Sigmoid colon (tissue), 7 donors: ENCODE results near the gene LCMT1. TPM values are rescaled to one million over a fixed set of nuclear protein-coding genes. Genes with fewer than 3 reads are reported as not detected.
A peak's percentile ranks its signal among the peaks of the same experiment; 100 is the strongest.

ENCODE experiments used
- DNase-seq: peaks from one replicate; pipeline ENCODE4 v3.0.0-alpha.2; 2019
- H3K27ac ChIP-seq, 4 donors: fragments of 200-600 bp; sonication (generic); one replicate each; pipeline ENCODE4 v1.5.1; 2016 to 2019; ENCODE audit warnings: mild to moderate bottlenecking in 1 of 4
- H3K27me3 ChIP-seq, 3 donors: fragments of 200-600 bp; sonication (generic); one replicate each; pipeline ENCODE4 v1.5.1; 2019; ENCODE audit warnings: mild to moderate bottlenecking in 1 of 3
- H3K36me3 ChIP-seq, 4 donors: fragments of 200-600 bp; sonication (generic); one replicate each; pipeline ENCODE4 v1.5.1; 2016 to 2019
- H3K4me1 ChIP-seq, 4 donors: fragments of 200-600 bp; sonication (generic); one replicate each; pipeline ENCODE4 v1.5.1; 2017 to 2019
- H3K4me3 ChIP-seq, 4 donors: fragments of 200-600 bp; sonication (generic); one replicate each; pipeline ENCODE4 v1.5.1; 2017 to 2019; ENCODE audit warnings: mild to moderate bottlenecking in 2 of 4, moderate library complexity in 1 of 4
- H3K9me3 ChIP-seq, 4 donors: fragments of 200-600 bp in 3 of 4; sonication (generic) in 3 of 4; one replicate each; pipeline versions ENCODE4 v1.5.1 to v1.6.1; 2013 to 2019
- CTCF ChIP-seq, 4 experiments: fragments of 450-650 bp in 3 of 4; fragments of 200-600 bp in 1 of 4; IDR thresholded peaks; one replicate each; pipeline ENCODE4 v1.5.1; 2016 to 2019; ENCODE audit warnings: antibody characterized with exemption in 4 of 4, mild to moderate bottlenecking in 3 of 4, moderate library complexity in 2 of 4
- EP300 ChIP-seq, 4 donors: sonication (generic); formaldehyde crosslinking; IDR thresholded peaks; one replicate each; pipeline ENCODE4 v1.6.1; 2017; ENCODE audit warnings: antibody characterized with exemption in 4 of 4
- POLR2A ChIP-seq, 2 donors: fragments of 450-650 bp; IDR thresholded peaks; one replicate each; pipeline ENCODE4 v1.6.1; 2016; ENCODE audit warnings: antibody characterized with exemption in 2 of 2, mild to moderate bottlenecking in 2 of 2, moderate library complexity in 2 of 2
- POLR2AphosphoS5 ChIP-seq, 4 donors: sonication (generic); formaldehyde crosslinking; IDR thresholded peaks; one replicate each; pipeline ENCODE4 v1.6.1; 2017; ENCODE audit warnings: antibody characterized with exemption in 4 of 4
- WGBS, 2 donors: extraction: QIAGEN DNeasy Blood & Tissue Kit; methylation state at CpG; one replicate each; pipeline ENCODE4 v1.1.7; 2013; 5-methylcytosine and 5-hydroxymethylcytosine counted together
- intact Hi-C: fragments of 100-400 bp; cut with DNase I; formaldehyde crosslinking; loops from one replicate; pipeline ENCODE4 v1.15.1; 2023
- polyA plus RNA-seq, 3 donors: library from polyadenylated mRNA; stranded (reverse); fragments of 200-250 nt; gene quantifications; one replicate each; pipeline ENCODE4 v1.2.3, GENCODE V29; 2013
- total RNA-seq, 4 donors: library from RNA; depleted of rRNA; stranded (reverse); fragments of >200 nt; gene quantifications; one replicate each; pipeline ENCODE4 v1.1.0, GENCODE V29; 2016
- donor health status: healthy with polysubstance abuse.
- donor health status: Bipolar disorder and iron deficiency.
- donor health status: healthy.

Gene LCMT1
- total and polyA plus RNA-seq, 7 donors: 27.0 to 61.5 (median 43.5) TPM

DNA sequence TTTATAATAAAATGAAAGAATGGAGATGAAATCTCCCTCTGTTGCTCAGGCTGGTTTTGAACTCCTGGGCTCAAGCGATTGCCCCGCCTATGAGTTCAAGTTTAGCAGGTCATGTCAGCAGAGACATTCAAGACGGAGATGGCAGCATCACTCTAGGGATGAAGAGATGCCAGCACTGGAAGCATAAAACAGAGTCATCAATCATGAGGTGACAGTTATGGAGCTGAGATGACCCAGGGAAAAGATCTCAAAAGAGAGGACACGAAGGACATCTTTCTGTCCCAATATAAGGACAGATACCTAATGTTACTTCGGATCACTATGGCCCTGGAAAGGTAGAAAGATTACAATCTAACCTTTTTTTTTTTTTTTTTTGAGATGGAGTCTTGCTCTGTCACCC lies 11.0 kb upstream of the LCMT1 start:
- Histone ChIP-seq H3K27me3 (no peaks in the 10 kb centered on the region), H3K27ac (no peak overlapping the region), H3K36me3 (no peaks in the 10 kb centered on the region), H3K4me1 (no peaks in the 10 kb centered on the region), H3K4me3 (no peak overlapping the region), H3K9me3 (no peaks in the 10 kb centered on the region)
- WGBS, 2 donors: 76 to 82% methylated on average over 5 of the region's 5 CpGs
- intact Hi-C loops: no loop called here
- DNase-seq: no peak
- TF ChIP-seq EP300 (IDR thresholded peaks at IDR 0.05) (no peak), CTCF (IDR thresholded peaks at IDR 0.05) (no peak), POLR2A (IDR thresholded peaks at IDR 0.05) (no peak), POLR2AphosphoS5 (IDR thresholded peaks at IDR 0.05) (no peak)

- DNase-seq: peak; percentile 98
- H3K9me3 ChIP-seq: no peaks in the 10 kb centered on the region
- intact Hi-C loops: loop anchor here (2.0 to 5.0 kb wide), 3 partner anchors 40 to 75 kb away; no protein-coding TSS in a partner anchor
These were observed 4.7 kb upstream of the LCMT1 start for GRCh38 chr16:25106567-25107465.

GRCh38 chr16:25107466-25107792 lies 4.1 kb upstream of the LCMT1 start:
- no peaks in the 10 kb centered on the region for H3K9me3 ChIP-seq
- TF ChIP-seq CTCF (IDR thresholded peaks at IDR 0.05) (no peak), POLR2AphosphoS5 (IDR thresholded peaks at IDR 0.05) (no peak), EP300 (IDR thresholded peaks at IDR 0.05) (no peak), POLR2A (IDR thresholded peaks at IDR 0.05) (no peak)
- peak overlapping the region; percentile 83 to 95 (median 90) for H3K27ac ChIP-seq
- H3K4me1 ChIP-seq: peaks cover 0 to 47% (median 37%) of the 10 kb centered on the region in 4 donors
- WGBS, 2 donors: 49 to 61% methylated on average over 7 of the region's 7 CpGs
- no peaks in the 10 kb centered on the region for H3K27me3 ChIP-seq
- no peak for DNase-seq
- no peaks in the 10 kb centered on the region for H3K36me3 ChIP-seq
- H3K4me3 ChIP-seq: peak overlapping the region; percentile 59 to 89 (median 88)
- intact Hi-C loops: loop anchor here (2.0 to 5.0 kb wide), 3 partner anchors 41 to 75 kb away; no protein-coding TSS in a partner anchor

More at GRCh38 chr16:25106567-25107465, 4.7 kb upstream of the LCMT1 start:
- peak overlapping the region; percentile 59 to 89 (median 88) for H3K4me3 ChIP-seq
- peak overlapping the region; percentile 83 to 95 (median 90) for H3K27ac ChIP-seq
- H3K4me1 ChIP-seq: peaks cover 0 to 41% (median 33%) of the 10 kb centered on the region in 4 donors
- no peaks in the 10 kb centered on the region for H3K36me3 ChIP-seq
- TF ChIP-seq EP300 (IDR thresholded peaks at IDR 0.05): no peak
- peak; percentile 60 to 76 for TF ChIP-seq POLR2A (IDR thresholded peaks at IDR 0.05)
- TF ChIP-seq CTCF (IDR thresholded peaks at IDR 0.05): peak in 1 of 4 experiments; percentile 15
- TF ChIP-seq POLR2AphosphoS5 (IDR thresholded peaks at IDR 0.05): peak; percentile 73 to 92 (median 91)
- H3K27me3 ChIP-seq: no peaks in the 10 kb centered on the region
- WGBS, 2 donors: 0 to 1% methylated on average over 63 of the region's 63 CpGs

DNA sequence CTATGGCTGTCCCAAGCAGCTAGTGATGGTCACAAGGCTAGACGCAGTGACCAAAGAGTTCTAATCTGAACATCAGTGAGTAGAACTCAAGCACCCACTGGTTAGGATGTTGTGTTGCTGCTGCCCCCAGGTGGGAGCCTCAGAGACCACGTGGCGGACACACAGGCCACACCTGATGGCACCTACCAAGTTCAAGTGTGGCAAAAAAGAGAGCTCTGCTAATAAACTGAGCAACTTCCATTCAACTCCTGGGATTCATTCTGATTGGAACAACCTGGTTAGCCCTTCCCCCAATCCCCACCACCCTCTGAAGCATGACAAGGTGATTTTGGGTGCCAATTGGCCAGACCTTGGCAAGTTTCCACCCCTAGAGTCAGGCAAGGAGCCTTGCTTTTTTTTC lies 3.5 kb upstream of the LCMT1 start:
- no peaks in the 10 kb centered on the region for H3K27me3 ChIP-seq
- H3K9me3 ChIP-seq: no peaks in the 10 kb centered on the region
- 70 to 90% methylated on average over 3 of the region's 3 CpGs for WGBS, 2 donors
- no peak overlapping the region for H3K4me3 ChIP-seq
- TF ChIP-seq POLR2A (IDR thresholded peaks at IDR 0.05) (no peak), POLR2AphosphoS5 (IDR thresholded peaks at IDR 0.05) (no peak), EP300 (IDR thresholded peaks at IDR 0.05) (no peak), CTCF (IDR thresholded peaks at IDR 0.05) (no peak)
- DNase-seq: no peak
- peaks cover 0 to 51% (median 43%) of the 10 kb centered on the region in 4 donors for H3K4me1 ChIP-seq
- H3K36me3 ChIP-seq: no peaks in the 10 kb centered on the region
- H3K27ac ChIP-seq: peak overlapping the region in 1 of 4 donors; percentile 95
- intact Hi-C loops: loop anchor here (2.0 to 5.0 kb wide), 2 partner anchors 59 to 76 kb away; no protein-coding TSS in a partner anchor
